Thyroid gland (tissue), 4 donors: ENCODE results near the gene TMC1. TPM values are rescaled to one million over a fixed set of nuclear protein-coding genes. Genes with fewer than 3 reads are reported as not detected.
A peak's percentile ranks its signal among the peaks of the same experiment; 100 is the strongest.

Experiments
- DNase-seq, 2 donors: peaks; one replicate each; pipeline ENCODE4 v3.0.0-alpha.2; 2019
- H3K27ac ChIP-seq, 3 donors: fragments of 200-600 bp; sonication (generic); 1 replicate in 2 of 3; 2 replicates in 1 of 3; pipeline ENCODE4 v1.5.1; 2016 to 2019; ENCODE audit warnings: mild to moderate bottlenecking in 1 of 3, moderate library complexity in 1 of 3
- H3K27me3 ChIP-seq: fragments of 200-600 bp; sonication (generic); one replicate; pipeline ENCODE4 v1.5.1; 2019
- H3K36me3 ChIP-seq, 2 donors: fragments of 200-600 bp; sonication (generic); one replicate each; pipeline ENCODE4 v1.5.1; 2016 to 2019
- H3K4me1 ChIP-seq, 2 donors: fragments of 200-600 bp; sonication (generic); one replicate each; pipeline ENCODE4 v1.5.1; 2017 to 2019
- H3K4me3 ChIP-seq, 3 donors: fragments of 200-600 bp; sonication (generic); replicated peaks in 1 of 3; 1 replicate in 2 of 3; 2 replicates in 1 of 3; pipeline ENCODE4 v1.5.1; 2016; ENCODE audit warnings: mild to moderate bottlenecking in 1 of 3
- H3K9me3 ChIP-seq: fragments of 200-600 bp; sonication (generic); one replicate; pipeline ENCODE4 v1.5.1; 2017
- POLR2A ChIP-seq, 2 donors: fragments of 450-650 bp; IDR thresholded peaks; one replicate each; pipeline ENCODE4 v1.6.1; 2017; ENCODE audit warnings: antibody characterized with exemption in 2 of 2, mild to moderate bottlenecking in 2 of 2, moderate library complexity in 1 of 2
- WGBS, 2 donors: methylation state at CpG; one replicate each; pipeline ENCODE4 v1.1.5; 2017; 5-methylcytosine and 5-hydroxymethylcytosine counted together
- intact Hi-C: fragments of 100-400 bp; cut with DNase I; formaldehyde crosslinking; loops from one replicate; pipeline ENCODE4 v1.15.1; 2023
- total RNA-seq, 4 donors: library from RNA; depleted of rRNA; stranded (reverse); fragments of >200 nt; gene quantifications; one replicate each; pipeline ENCODE4 v1.2.3, GENCODE V29; 2016
- TF ChIP-seq, protein P1 (sequence below), 6 experiments: fragments of 200-600 bp in 3 of 6; fragments of 450-650 bp in 3 of 6; sonication (generic) in 3 of 6; IDR thresholded peaks; one replicate each; pipeline ENCODE4 v1.5.1; 2016 to 2019; ENCODE audit warnings: antibody characterized with exemption in 6 of 6, mild to moderate bottlenecking in 2 of 6, inconsistent platforms in 1 of 6, moderate library complexity in 1 of 6

The TMC1 gene
- total RNA-seq, 4 donors from 2014 or later: 0.11 to 0.13 TPM; not detected in 2

DNA sequence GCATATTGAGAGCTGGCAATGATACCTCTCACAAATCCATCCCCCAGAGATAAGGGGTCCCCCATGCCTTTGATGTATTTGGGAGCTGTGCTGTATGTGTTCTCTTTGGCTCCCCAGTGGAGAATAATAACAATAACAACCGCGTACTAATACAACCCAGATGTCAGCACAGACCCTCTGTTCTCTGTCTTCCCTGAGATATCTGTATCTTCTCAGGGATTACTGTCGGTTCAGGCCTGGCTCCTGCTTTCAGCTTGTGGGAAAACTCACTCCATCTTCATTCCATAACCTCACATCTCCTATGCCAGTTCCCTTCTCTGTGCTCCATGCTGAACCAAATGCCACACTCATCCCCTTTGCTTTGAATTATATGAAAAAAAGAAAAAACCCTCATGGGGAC lies 76.2 kb downstream of the TMC1 start:
- no peak overlapping the region for H3K4me3 ChIP-seq
- 86 to 91% methylated on average over 3 of the region's 3 CpGs for WGBS, 2 donors
- no peak for DNase-seq
- intact Hi-C loops: loop anchor here (5.0 to 10.0 kb wide), 2 partner anchors 223 to 300 kb away; no protein-coding TSS in a partner anchor
- no peaks in the 10 kb centered on the region for H3K27me3 ChIP-seq
- no peak for TF ChIP-seq POLR2A (IDR thresholded peaks at IDR 0.05)
- TF ChIP-seq, protein P1, sequence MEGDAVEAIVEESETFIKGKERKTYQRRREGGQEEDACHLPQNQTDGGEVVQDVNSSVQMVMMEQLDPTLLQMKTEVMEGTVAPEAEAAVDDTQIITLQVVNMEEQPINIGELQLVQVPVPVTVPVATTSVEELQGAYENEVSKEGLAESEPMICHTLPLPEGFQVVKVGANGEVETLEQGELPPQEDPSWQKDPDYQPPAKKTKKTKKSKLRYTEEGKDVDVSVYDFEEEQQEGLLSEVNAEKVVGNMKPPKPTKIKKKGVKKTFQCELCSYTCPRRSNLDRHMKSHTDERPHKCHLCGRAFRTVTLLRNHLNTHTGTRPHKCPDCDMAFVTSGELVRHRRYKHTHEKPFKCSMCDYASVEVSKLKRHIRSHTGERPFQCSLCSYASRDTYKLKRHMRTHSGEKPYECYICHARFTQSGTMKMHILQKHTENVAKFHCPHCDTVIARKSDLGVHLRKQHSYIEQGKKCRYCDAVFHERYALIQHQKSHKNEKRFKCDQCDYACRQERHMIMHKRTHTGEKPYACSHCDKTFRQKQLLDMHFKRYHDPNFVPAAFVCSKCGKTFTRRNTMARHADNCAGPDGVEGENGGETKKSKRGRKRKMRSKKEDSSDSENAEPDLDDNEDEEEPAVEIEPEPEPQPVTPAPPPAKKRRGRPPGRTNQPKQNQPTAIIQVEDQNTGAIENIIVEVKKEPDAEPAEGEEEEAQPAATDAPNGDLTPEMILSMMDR (IDR thresholded peaks at IDR 0.05): no peak
- no peaks in the 10 kb centered on the region for H3K36me3 ChIP-seq
- peaks cover 2% of the 10 kb centered on the region in 2 donors for H3K4me1 ChIP-seq
- no peaks in the 10 kb centered on the region for H3K9me3 ChIP-seq
- no peak overlapping the region for H3K27ac ChIP-seq

DNA sequence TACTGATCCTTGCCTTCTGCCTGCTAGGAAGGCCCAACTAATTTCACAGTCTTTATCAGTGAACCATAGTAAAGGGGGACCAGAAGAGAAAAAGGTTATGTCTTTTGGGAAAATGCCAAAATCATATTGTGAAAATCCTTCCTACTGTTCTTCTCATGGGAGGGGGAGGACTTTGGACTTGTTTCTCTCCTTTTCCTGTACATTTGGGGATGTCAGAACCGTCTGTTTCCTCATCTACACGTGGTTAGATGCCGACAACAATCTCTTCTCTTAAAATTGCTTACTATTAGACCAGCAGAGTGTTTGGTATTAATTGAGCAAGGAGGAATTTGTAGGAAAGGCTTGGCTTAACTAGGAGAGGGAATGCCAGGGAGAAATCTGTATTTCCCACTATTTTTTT lies 77.2 kb downstream of the TMC1 start:
- H3K9me3 ChIP-seq: no peaks in the 10 kb centered on the region
- peaks cover 6 to 12% of the 10 kb centered on the region in 2 donors for H3K4me1 ChIP-seq
- 70 to 77% methylated on average over 3 of the region's 3 CpGs for whole genome bisulfite sequencing, 2 donors
- DNase-seq: no peak
- no peaks in the 10 kb centered on the region for H3K36me3 ChIP-seq
- intact Hi-C loops: loop anchor here (5.0 to 10.0 kb wide), 2 partner anchors 224 to 301 kb away; no protein-coding TSS in a partner anchor
- TF ChIP-seq, protein P1 (IDR thresholded peaks at IDR 0.05): no peak
- no peak for TF ChIP-seq POLR2A (IDR thresholded peaks at IDR 0.05)
- no peak overlapping the region for H3K4me3 ChIP-seq
- H3K27ac ChIP-seq: no peak overlapping the region
- no peaks in the 10 kb centered on the region for H3K27me3 ChIP-seq

DNA sequence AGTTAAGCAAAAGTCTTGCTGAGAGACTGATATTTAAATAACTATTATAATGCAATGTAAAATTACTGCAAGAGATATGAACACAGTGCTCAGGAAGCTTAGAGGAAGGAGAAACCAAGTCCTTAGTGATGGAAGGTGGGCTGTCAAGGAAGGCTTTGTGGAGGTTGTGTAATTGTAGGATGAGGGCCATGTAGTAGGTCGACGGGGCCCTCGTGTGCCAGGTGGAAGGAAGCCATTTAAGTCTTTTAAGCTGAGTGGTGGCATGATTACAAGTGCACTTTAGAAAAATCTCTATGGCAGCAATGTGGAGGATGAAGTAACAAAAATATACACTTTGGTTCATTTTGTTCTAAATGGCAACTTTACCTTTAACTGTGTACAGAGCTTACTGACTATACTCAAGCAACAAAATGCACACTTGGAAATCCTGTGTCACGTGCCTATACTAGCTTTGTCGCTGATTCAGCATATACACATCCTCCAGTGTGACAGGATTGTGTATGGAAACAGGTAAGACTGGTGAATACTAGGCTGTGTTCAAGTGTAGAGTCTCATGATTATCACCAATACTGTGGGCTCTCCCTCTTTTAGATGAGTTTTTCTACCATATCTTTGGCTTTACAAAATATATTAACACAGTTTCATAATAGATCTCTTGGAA lies 78.6 kb downstream of the TMC1 start:
- Histone ChIP-seq H3K36me3 (no peaks in the 10 kb centered on the region), H3K4me1 (peaks cover 6 to 12% of the 10 kb centered on the region in 2 donors), H3K27me3 (no peaks in the 10 kb centered on the region), H3K9me3 (no peaks in the 10 kb centered on the region), H3K4me3 (no peak overlapping the region), H3K27ac (no peak overlapping the region)
- 45 to 52% methylated on average over 5 of the region's 5 CpGs for WGBS, 2 donors
- DNase-seq: peak in 1 of 2 donors; percentile 31
- no peak for TF ChIP-seq POLR2A (IDR thresholded peaks at IDR 0.05)
- TF ChIP-seq, protein P1 (IDR thresholded peaks at IDR 0.05): no peak
- intact Hi-C loops: loop anchor here (5.0 to 10.0 kb wide), 2 partner anchors 225 to 303 kb away; no protein-coding TSS in a partner anchor

DNA sequence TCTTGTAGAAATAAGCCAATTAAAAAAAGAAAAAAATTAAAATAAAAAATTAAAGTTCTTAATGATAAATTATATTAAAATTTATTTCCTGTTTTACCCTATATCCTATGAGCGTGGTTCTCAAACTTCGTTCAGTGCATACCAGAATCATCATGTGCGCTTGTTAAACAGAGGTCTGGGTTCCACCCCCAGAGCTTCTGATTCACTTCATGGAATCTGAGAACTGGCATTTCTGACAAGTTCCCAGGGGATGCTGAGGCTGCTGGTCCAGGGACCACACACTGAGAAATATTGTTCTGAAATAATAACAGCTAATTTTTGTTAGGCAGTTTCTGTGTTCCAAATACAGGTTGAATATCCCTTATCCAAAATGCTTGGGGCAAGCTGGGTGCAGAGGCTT lies 79.3 kb downstream of the TMC1 start:
- no peaks in the 10 kb centered on the region for H3K9me3 ChIP-seq
- intact Hi-C loops: no loop called here
- no peaks in the 10 kb centered on the region for H3K36me3 ChIP-seq
- DNase-seq: no peak
- 93 to 96% methylated on average over 3 of the region's 3 CpGs for WGBS, 2 donors
- H3K4me1 ChIP-seq: peaks cover 6 to 12% of the 10 kb centered on the region in 2 donors
- TF ChIP-seq, protein P1 (IDR thresholded peaks at IDR 0.05): no peak
- no peak for TF ChIP-seq POLR2A (IDR thresholded peaks at IDR 0.05)
- no peak overlapping the region for H3K27ac ChIP-seq
- no peak overlapping the region for H3K4me3 ChIP-seq
- H3K27me3 ChIP-seq: no peaks in the 10 kb centered on the region

DNA sequence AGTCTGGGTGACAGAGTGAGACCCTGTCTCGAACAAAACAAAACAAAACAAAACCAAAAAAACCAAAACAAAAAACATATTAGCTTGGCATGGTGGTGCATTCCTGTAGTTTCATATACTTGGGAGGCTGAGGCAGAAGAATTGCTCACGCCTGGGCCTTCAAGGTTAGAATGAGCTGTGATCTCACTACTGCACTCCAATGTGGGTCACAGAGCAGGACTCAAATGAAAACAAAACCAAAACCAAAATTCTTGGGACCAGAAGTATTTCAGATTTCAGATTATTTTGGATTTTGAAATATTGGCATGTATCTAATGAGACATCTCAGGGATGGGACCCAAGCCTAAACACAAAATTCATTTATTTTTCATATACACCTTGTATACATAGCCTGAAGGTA lies 80.2 kb downstream of the TMC1 start:
- intact Hi-C loops: no loop called here
- no peak overlapping the region for H3K27ac ChIP-seq
- peaks cover 6 to 12% of the 10 kb centered on the region in 2 donors for H3K4me1 ChIP-seq
- no peak overlapping the region for H3K4me3 ChIP-seq
- DNase-seq: no peak
- 66 to 91% methylated on average over 2 of the region's 2 CpGs for WGBS, 2 donors
- no peaks in the 10 kb centered on the region for H3K36me3 ChIP-seq
- H3K9me3 ChIP-seq: no peaks in the 10 kb centered on the region
- no peak for TF ChIP-seq POLR2A (IDR thresholded peaks at IDR 0.05)
- TF ChIP-seq, protein P1 (IDR thresholded peaks at IDR 0.05): no peak
- H3K27me3 ChIP-seq: no peaks in the 10 kb centered on the region
